ENCODE results near the gene SLC35E4.

- TF ChIP-seq SP1 (IDR thresholded peaks at IDR 0.05) (no peak), CTCF (IDR thresholded peaks at IDR 0.05; ENCODE audit: low read depth, low read length, missing input control) (no peak), GABPA (IDR thresholded peaks at IDR 0.05 in 1 of 2, conservative IDR thresholded peaks at IDR 0.05 in 1 of 2) (no peak), RAD21 (IDR thresholded peaks at IDR 0.05) (no peak)
Measured at GRCh38 chr22:30609260-30610185, 26.1 kb upstream of the SLC35E4 start.

Measured in liver (tissue), 3 donors.